ENCODE results near the gene TNIK.

The TNIK gene

DNA sequence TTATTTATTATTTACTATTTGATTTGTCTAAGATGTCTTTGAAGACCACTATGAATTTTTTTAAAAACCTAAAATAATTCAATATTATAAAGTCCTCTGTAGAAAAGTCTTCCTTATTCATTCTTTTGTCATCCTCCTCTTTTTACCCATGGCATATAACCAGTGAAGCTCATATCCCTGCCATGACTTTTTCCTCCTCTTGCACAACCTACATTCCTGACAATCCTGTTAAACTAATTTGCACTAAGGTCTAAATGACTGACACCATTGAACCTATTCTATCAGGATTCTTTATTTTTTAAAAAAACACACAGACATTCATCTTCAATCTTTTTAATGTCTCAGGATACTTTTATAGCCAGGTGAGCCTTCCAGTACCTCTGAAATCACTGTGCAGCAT is 273.8 kb downstream of the TNIK start:
- Histone ChIP-seq H3K4me1 (ENCODE audit: insufficient read depth, low read length, poor library complexity, severe bottlenecking) (no peaks in the 10 kb centered on the region), H3K79me2 (ENCODE audit: insufficient read depth, low read length) (no peaks in the 10 kb centered on the region), H3K9me3 (ENCODE audit: insufficient read depth, low read depth, low read length) (no peaks in the 10 kb centered on the region), H3K36me3 (ENCODE audit: insufficient read depth, low read length) (peaks cover 47% of the 10 kb centered on the region; the same call in 1 of the 2 replicates), H3K4me3 (ENCODE audit: low read length, poor library complexity, severe bottlenecking) (no peak overlapping the region), H3K4me2 (ENCODE audit: low read depth, low read length, poor library complexity, severe bottlenecking) (no peak overlapping the region), H2AFZ (ENCODE audit: low read length) (no peak overlapping the region), H3K9ac (ENCODE audit: low read depth, low read length, poor library complexity, severe bottlenecking) (no peak overlapping the region), H3K9me2 (replicated peaks; ENCODE audit: low read depth, low read length) (no peaks in the 10 kb centered on the region), H4K20me1 (ENCODE audit: insufficient read depth, low read length, poor library complexity, severe bottlenecking) (no peaks in the 10 kb centered on the region), H3K27me3 (ENCODE audit: insufficient read depth, low read length, poor library complexity, severe bottlenecking) (no peaks in the 10 kb centered on the region), H3F3A (ENCODE audit: low read depth) (no peaks in the 10 kb centered on the region)
- TF ChIP-seq, protein P1, sequence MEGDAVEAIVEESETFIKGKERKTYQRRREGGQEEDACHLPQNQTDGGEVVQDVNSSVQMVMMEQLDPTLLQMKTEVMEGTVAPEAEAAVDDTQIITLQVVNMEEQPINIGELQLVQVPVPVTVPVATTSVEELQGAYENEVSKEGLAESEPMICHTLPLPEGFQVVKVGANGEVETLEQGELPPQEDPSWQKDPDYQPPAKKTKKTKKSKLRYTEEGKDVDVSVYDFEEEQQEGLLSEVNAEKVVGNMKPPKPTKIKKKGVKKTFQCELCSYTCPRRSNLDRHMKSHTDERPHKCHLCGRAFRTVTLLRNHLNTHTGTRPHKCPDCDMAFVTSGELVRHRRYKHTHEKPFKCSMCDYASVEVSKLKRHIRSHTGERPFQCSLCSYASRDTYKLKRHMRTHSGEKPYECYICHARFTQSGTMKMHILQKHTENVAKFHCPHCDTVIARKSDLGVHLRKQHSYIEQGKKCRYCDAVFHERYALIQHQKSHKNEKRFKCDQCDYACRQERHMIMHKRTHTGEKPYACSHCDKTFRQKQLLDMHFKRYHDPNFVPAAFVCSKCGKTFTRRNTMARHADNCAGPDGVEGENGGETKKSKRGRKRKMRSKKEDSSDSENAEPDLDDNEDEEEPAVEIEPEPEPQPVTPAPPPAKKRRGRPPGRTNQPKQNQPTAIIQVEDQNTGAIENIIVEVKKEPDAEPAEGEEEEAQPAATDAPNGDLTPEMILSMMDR (conservative IDR thresholded peaks at IDR 0.05; ENCODE audit: low read length), result no peak
- no peak for TF ChIP-seq EZH2phosphoT487 (IDR thresholded peaks at IDR 0.05; ENCODE audit: borderline replicate concordance)

DNA sequence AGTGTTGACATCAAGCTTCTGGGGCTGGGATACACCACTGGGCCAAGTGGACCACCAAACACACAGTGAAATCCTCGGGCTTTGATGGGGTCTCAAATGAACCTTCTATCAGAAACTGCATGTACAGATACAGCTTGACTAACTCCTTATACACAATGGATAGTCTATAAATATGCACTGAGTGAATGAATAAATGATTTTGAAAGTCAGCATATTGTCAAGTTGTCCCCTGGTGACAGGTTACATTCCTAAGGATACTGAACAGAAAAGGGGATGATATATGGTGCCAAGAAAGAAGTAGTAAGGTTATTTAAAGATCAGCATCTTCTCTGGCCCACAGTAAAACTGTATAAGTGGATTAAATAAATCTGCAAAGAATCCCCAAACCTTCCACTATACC is 274.2 kb downstream of the TNIK start:
- Histone ChIP-seq H3K9me2 (replicated peaks; ENCODE audit: low read depth, low read length) (no peaks in the 10 kb centered on the region), H2AFZ (ENCODE audit: low read length) (no peak overlapping the region), H3K79me2 (ENCODE audit: insufficient read depth, low read length) (no peaks in the 10 kb centered on the region), H3K4me1 (ENCODE audit: insufficient read depth, low read length, poor library complexity, severe bottlenecking) (no peaks in the 10 kb centered on the region), H3F3A (ENCODE audit: low read depth) (no peaks in the 10 kb centered on the region), H3K4me3 (ENCODE audit: low read length, poor library complexity, severe bottlenecking) (no peak overlapping the region), H3K9ac (ENCODE audit: low read depth, low read length, poor library complexity, severe bottlenecking) (no peak overlapping the region), H4K20me1 (ENCODE audit: insufficient read depth, low read length, poor library complexity, severe bottlenecking) (no peaks in the 10 kb centered on the region), H3K36me3 (ENCODE audit: insufficient read depth, low read length) (peaks cover 43% of the 10 kb centered on the region; the same call in 1 of the 2 replicates), H3K4me2 (ENCODE audit: low read depth, low read length, poor library complexity, severe bottlenecking) (no peak overlapping the region), H3K9me3 (ENCODE audit: insufficient read depth, low read depth, low read length) (no peaks in the 10 kb centered on the region), H3K27me3 (ENCODE audit: insufficient read depth, low read length, poor library complexity, severe bottlenecking) (no peaks in the 10 kb centered on the region)
- TF ChIP-seq, protein P1 (conservative IDR thresholded peaks at IDR 0.05; ENCODE audit: low read length), result no peak
- TF ChIP-seq EZH2phosphoT487 (IDR thresholded peaks at IDR 0.05; ENCODE audit: borderline replicate concordance), result no peak

DNA sequence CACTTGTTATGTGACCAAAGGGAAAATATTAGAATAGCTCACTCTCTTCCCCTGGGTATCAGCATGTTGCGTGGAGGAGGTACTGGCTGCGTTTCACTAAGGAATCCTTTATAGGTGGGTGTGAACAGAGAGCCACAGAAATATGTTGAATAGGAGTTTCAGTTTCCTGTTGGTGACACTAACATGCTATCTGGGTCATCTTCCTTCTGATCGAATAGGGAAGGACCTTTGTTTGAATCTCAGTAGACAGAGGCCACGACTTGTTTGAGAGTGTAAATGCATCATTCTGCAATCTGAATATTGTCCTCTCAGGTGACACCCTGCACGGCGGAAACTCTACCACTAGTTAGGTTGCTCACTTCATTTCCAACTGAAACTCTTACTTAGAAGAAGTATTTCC is 275.8 kb downstream of the TNIK start:
- Histone ChIP-seq H3K4me1 (ENCODE audit: insufficient read depth, low read length, poor library complexity, severe bottlenecking) (peaks cover 6% of the 10 kb centered on the region), H3K4me2 (ENCODE audit: low read depth, low read length, poor library complexity, severe bottlenecking) (no peak overlapping the region), H3K9me3 (ENCODE audit: insufficient read depth, low read depth, low read length) (no peaks in the 10 kb centered on the region), H3K36me3 (ENCODE audit: insufficient read depth, low read length) (peaks cover 28% of the 10 kb centered on the region; the same call in 1 of the 2 replicates), H3K79me2 (ENCODE audit: insufficient read depth, low read length) (no peaks in the 10 kb centered on the region), H3K9me2 (replicated peaks; ENCODE audit: low read depth, low read length) (no peaks in the 10 kb centered on the region), H3K9ac (ENCODE audit: low read depth, low read length, poor library complexity, severe bottlenecking) (no peak overlapping the region), H3K4me3 (ENCODE audit: low read length, poor library complexity, severe bottlenecking) (no peak overlapping the region), H4K20me1 (ENCODE audit: insufficient read depth, low read length, poor library complexity, severe bottlenecking) (no peaks in the 10 kb centered on the region), H3F3A (ENCODE audit: low read depth) (peaks cover 2% of the 10 kb centered on the region; the same call in 1 of the 2 replicates), H2AFZ (ENCODE audit: low read length) (no peak overlapping the region), H3K27me3 (ENCODE audit: insufficient read depth, low read length, poor library complexity, severe bottlenecking) (no peaks in the 10 kb centered on the region)
- TF ChIP-seq, protein P1 (conservative IDR thresholded peaks at IDR 0.05; ENCODE audit: low read length), result no peak
- TF ChIP-seq EZH2phosphoT487 (IDR thresholded peaks at IDR 0.05; ENCODE audit: borderline replicate concordance), result no peak

All from Loucy (cell line).